ENCODE data around the gene FXYD3. TPM values are rescaled to one million over a fixed set of nuclear protein-coding genes. Genes with fewer than 3 reads are reported as not detected.

Gene FXYD3
- total and polyA plus RNA-seq, 2 of the 13 experiments (the other 11 are each of a cell fraction or from before 2014, with no cell fraction given) = 4.9 TPM; not detected in 1

GRCh38 chr19:35125749-35126623 is 10.4 kb downstream of the FXYD3 start:
- Histone ChIP-seq H3K4me1 (ENCODE audit: insufficient read depth, low read length) (peaks cover 88% of the 10 kb centered on the region), H3K4me2 (ENCODE audit: low read depth, low read length) (no peak overlapping the region), H3K4me3 (replicated peaks in 1 of 3; ENCODE audit: insufficient read depth in 1 of 3, low read depth in 2 of 3, low read length in 3 of 3) (no peak overlapping the region), H4K20me1 (ENCODE audit: insufficient read depth, low read length) (no peaks in the 10 kb centered on the region), H3K9ac (ENCODE audit: insufficient read depth, low read depth, low read length) (no peak overlapping the region), H3K27ac (ENCODE audit: extremely low read length, insufficient read depth, low read length) (no peak overlapping the region), H3K36me3 (replicated peaks in 1 of 2; ENCODE audit: control insufficient read depth in 1 of 2, insufficient read depth in 2 of 2, low read length in 2 of 2) (no peaks in the 10 kb centered on the region), H3K27me3 (ENCODE audit: control insufficient read depth in 1 of 2, insufficient read depth in 2 of 2, low read length in 2 of 2) (no peaks in the 10 kb centered on the region), H3K79me2 (ENCODE audit: insufficient read depth, low read length) (no peaks in the 10 kb centered on the region), H3K9me3 (ENCODE audit: low read length) (no peaks in the 10 kb centered on the region), H2AFZ (ENCODE audit: low read length) (no peak overlapping the region)
- in situ Hi-C loops (cut with HindIII; ENCODE audit: extremely low pct_ligation_motif_present, low pct_unique_long_range_greater_than_20kb) = no loop called here
- intact Hi-C loops (cut with micrococcal nuclease; ENCODE audit: unreplicated experiment) = no loop called here
- POLR2A ChIA-PET = no interaction called here
- no peak for DNase-seq (ENCODE audit: low spot score)
- no TSS peak for BruUV-seq (replicated peaks)
- 75% methylated on average over 5 of the region's 35 CpGs for WGBS (ENCODE audit: low lambda C conversion rate)
- FAIRE-seq = no peak
- CTCF ChIA-PET (ENCODE audit: low intra/inter-chr PET ratio, low total read pairs) = no interaction called here
- no peak for ATAC-seq
- TF ChIP-seq HMGXB3 (CRISPR knock-in tag; IDR thresholded peaks at IDR 0.05; ENCODE audit: borderline replicate concordance) = no peak
- no peak for TF ChIP-seq ZNF615 (CRISPR knock-in tag; IDR thresholded peaks at IDR 0.05; ENCODE audit: borderline replicate concordance)
- TF ChIP-seq ZNF747 (CRISPR knock-in tag; IDR thresholded peaks at IDR 0.05; ENCODE audit: borderline replicate concordance) = 0 out of 2 replicates have a peak, but pooled peaks have one; percentile 40
- no peak for TF ChIP-seq ZNF597 (CRISPR knock-in tag; IDR thresholded peaks at IDR 0.05)
- no peak for TF ChIP-seq ZBTB8A (CRISPR knock-in tag; IDR thresholded peaks at IDR 0.05; ENCODE audit: borderline replicate concordance, low read depth)
- no peak for TF ChIP-seq KMT2A (CRISPR knock-in tag; IDR thresholded peaks at IDR 0.05)
- no peak for TF ChIP-seq NFAT5 (CRISPR knock-in tag; IDR thresholded peaks at IDR 0.05)
- no peak for TF ChIP-seq ATRX (CRISPR knock-in tag; IDR thresholded peaks at IDR 0.05; ENCODE audit: borderline replicate concordance)
